Caco-2 (cell line): ENCODE data around the gene SH3GL2. TPM values are rescaled to one million over a fixed set of nuclear protein-coding genes. Genes with fewer than 3 reads are reported as not detected.

Source experiments
- BruUV-seq: library from RNA; stranded (reverse); fragments of 400-500 nt; replicated peaks from 2 replicates; lab custom pipeline; 2021; lab: Mats Ljungman, UMichigan
- CTCF ChIA-PET: fragments of 300-600 bp; sonication (Branson Sonifier 250); formaldehyde crosslinking; loops from one replicate; lab custom pipeline; 2022; ENCODE audit warnings: antibody characterized with exemption; lab: Charles Lee
- POLR2A ChIA-PET: fragments of 300-600 bp; sonication (Branson Sonifier 250); formaldehyde crosslinking; loops from one replicate; lab custom pipeline; 2022; ENCODE audit warnings: antibody characterized with exemption; lab: Charles Lee
- DNase-seq, 2 experiments: peaks; one replicate each; pipeline versions ENCODE4 v3.0.0 to v3.0.0-alpha.2; 2020 to 2022
- H3K27me3 ChIP-seq: replicated peaks from 2 replicates; pipeline ENCODE4 v1.6.0; 2011; ENCODE audit warnings: low read length; ENCODE audit not compliant: control insufficient read depth, insufficient read depth
- H3K36me3 ChIP-seq: 2 replicates; pipeline ENCODE4 v1.5.1; 2011; ENCODE audit warnings: low read length; ENCODE audit not compliant: control insufficient read depth, insufficient read depth
- H3K4me1 ChIP-seq: fragments of 250-450 bp; sonication (Bioruptor Pico); 2 replicates; pipeline ENCODE4 v1.5.1; 2020; ENCODE audit warnings: mild to moderate bottlenecking
- H3K4me3 ChIP-seq: 2 replicates; pipeline ENCODE4 v1.5.1; 2011; ENCODE audit warnings: low read depth, mild to moderate bottlenecking, control low read depth, low read length
- H3K9me3 ChIP-seq: fragments of 250-450 bp; sonication (Bioruptor Pico); 2 replicates; pipeline ENCODE4 v1.5.1; 2020; ENCODE audit warnings: mild to moderate bottlenecking, moderate library complexity
- H3K27ac Mint-ChIP-seq: one replicate; pipeline ENCODE4 v1.8.0; 2022; ENCODE audit warnings: mixed read lengths; ENCODE audit not compliant: unreplicated experiment
- H3K27me3 Mint-ChIP-seq: one replicate; pipeline ENCODE4 v1.8.0; 2022; ENCODE audit warnings: mixed read lengths; ENCODE audit not compliant: insufficient read depth, unreplicated experiment
- H3K36me3 Mint-ChIP-seq: one replicate; pipeline ENCODE4 v1.8.0; 2022; ENCODE audit warnings: mild to moderate bottlenecking, mixed read lengths; ENCODE audit not compliant: insufficient read depth, unreplicated experiment
- H3K4me1 Mint-ChIP-seq: one replicate; pipeline ENCODE4 v1.8.0; 2022; ENCODE audit warnings: low read depth, mixed read lengths; ENCODE audit not compliant: unreplicated experiment
- H3K4me3 Mint-ChIP-seq: one replicate; pipeline ENCODE4 v1.8.0; 2022; ENCODE audit warnings: mild to moderate bottlenecking, moderate library complexity, mixed read lengths; ENCODE audit not compliant: unreplicated experiment
- H3K9me3 Mint-ChIP-seq: one replicate; pipeline ENCODE4 v1.8.0; 2022; ENCODE audit warnings: mixed read lengths; ENCODE audit not compliant: unreplicated experiment
- intact Hi-C: fragments of 100-400 bp; cut with micrococcal nuclease; formaldehyde crosslinking; loops from one replicate; pipeline ENCODE4 v1.10.0; 2022; ENCODE audit not compliant: unreplicated experiment
- total RNA-seq: library from RNA; stranded (reverse); gene quantifications from 2 replicates; pipeline ENCODE4 v1.2.3, GENCODE V29; 2022
- TF ChIP-seq, protein P1 (sequence below), 2 experiments: fragments of 200-600 bp in 1 of 2; IDR thresholded peaks; 1 replicate in 1 of 2; 2 replicates in 1 of 2; pipeline versions ENCODE4 v1.5.1 to v1.8.0; 2011 to 2022; ENCODE audit warnings: antibody characterized with exemption in 1 of 2, control low read depth in 1 of 2, inconsistent platforms in 1 of 2, low read depth in 1 of 2, low read length in 1 of 2, mild to moderate bottlenecking in 1 of 2, moderate library complexity in 1 of 2; ENCODE audit not compliant: insufficient read depth in 1 of 2, severe bottlenecking in 1 of 2, unreplicated experiment in 1 of 2

SH3GL2 gene
- total RNA-seq, 1 experiment from 2014 or later = not detected

GRCh38 chr9:17706347-17706746, 127.5 kb downstream of the SH3GL2 start:
- no peak overlapping the region for H3K4me3 ChIP-seq
- BruUV-seq = no TSS peak
- H3K9me3 Mint-ChIP-seq = no peaks in the 10 kb centered on the region
- DNase-seq = no peak
- H3K36me3 Mint-ChIP-seq = no peaks in the 10 kb centered on the region
- ChIA-PET CTCF (no interaction called here), POLR2A (no interaction called here)
- no peak overlapping the region for H3K4me3 Mint-ChIP-seq
- no peaks in the 10 kb centered on the region for H3K27me3 Mint-ChIP-seq
- H3K4me1 ChIP-seq = no peaks in the 10 kb centered on the region
- H3K9me3 ChIP-seq = no peaks in the 10 kb centered on the region
- H3K27me3 ChIP-seq = no peaks in the 10 kb centered on the region
- TF ChIP-seq, protein P1, sequence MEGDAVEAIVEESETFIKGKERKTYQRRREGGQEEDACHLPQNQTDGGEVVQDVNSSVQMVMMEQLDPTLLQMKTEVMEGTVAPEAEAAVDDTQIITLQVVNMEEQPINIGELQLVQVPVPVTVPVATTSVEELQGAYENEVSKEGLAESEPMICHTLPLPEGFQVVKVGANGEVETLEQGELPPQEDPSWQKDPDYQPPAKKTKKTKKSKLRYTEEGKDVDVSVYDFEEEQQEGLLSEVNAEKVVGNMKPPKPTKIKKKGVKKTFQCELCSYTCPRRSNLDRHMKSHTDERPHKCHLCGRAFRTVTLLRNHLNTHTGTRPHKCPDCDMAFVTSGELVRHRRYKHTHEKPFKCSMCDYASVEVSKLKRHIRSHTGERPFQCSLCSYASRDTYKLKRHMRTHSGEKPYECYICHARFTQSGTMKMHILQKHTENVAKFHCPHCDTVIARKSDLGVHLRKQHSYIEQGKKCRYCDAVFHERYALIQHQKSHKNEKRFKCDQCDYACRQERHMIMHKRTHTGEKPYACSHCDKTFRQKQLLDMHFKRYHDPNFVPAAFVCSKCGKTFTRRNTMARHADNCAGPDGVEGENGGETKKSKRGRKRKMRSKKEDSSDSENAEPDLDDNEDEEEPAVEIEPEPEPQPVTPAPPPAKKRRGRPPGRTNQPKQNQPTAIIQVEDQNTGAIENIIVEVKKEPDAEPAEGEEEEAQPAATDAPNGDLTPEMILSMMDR (IDR thresholded peaks at IDR 0.05; ENCODE audit: insufficient read depth in 1 of 2, low read depth in 1 of 2, low read length in 1 of 2, severe bottlenecking in 1 of 2, unreplicated experiment in 1 of 2) = no peak
- intact Hi-C loops = no loop called here
- H3K36me3 ChIP-seq = no peaks in the 10 kb centered on the region
- no peaks in the 10 kb centered on the region for H3K4me1 Mint-ChIP-seq
- no peak overlapping the region for H3K27ac Mint-ChIP-seq

DNA sequence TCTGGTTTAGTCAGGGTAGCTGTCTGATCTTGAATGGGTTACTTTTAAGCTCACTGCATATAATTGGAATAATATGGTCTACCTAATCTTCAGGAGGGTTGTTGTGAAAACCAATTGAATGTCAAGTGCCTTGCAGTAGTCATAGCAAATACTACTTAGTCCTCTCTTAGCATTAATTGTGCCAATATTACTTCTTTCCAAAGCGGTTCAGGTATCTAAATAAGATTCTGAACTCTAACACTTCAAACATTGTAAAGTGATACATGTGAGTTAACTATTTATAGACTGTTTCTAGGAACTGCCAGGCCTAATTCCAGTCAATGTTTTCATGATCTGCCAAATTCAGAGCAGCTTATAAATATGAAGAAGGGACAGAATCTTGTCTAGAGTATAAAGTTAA, 140.2 kb downstream of the SH3GL2 start:
- ChIA-PET POLR2A (no interaction called here), CTCF (no interaction called here)
- Mint-ChIP-seq H3K9me3 (peaks cover 9% of the 10 kb centered on the region), H3K27ac (no peak overlapping the region), H3K36me3 (no peaks in the 10 kb centered on the region), H3K4me1 (no peaks in the 10 kb centered on the region), H3K4me3 (no peak overlapping the region), H3K27me3 (no peaks in the 10 kb centered on the region)
- intact Hi-C loops = no loop called here
- TF ChIP-seq, protein P1 (IDR thresholded peaks at IDR 0.05; ENCODE audit: insufficient read depth in 1 of 2, low read depth in 1 of 2, low read length in 1 of 2, severe bottlenecking in 1 of 2, unreplicated experiment in 1 of 2) = no peak
- no peak for DNase-seq
- Histone ChIP-seq H3K9me3 (no peaks in the 10 kb centered on the region), H3K27me3 (no peaks in the 10 kb centered on the region), H3K4me3 (no peak overlapping the region), H3K36me3 (no peaks in the 10 kb centered on the region), H3K4me1 (no peaks in the 10 kb centered on the region)
- no TSS peak for BruUV-seq

- H3K4me1 Mint-ChIP-seq = no peaks in the 10 kb centered on the region
- BruUV-seq = no TSS peak
Measured at GRCh38 chr9:17721954-17722353, 143.1 kb downstream of the SH3GL2 start.

More at GRCh38 chr9:17721954-17722353, 143.1 kb downstream of the SH3GL2 start:
- H3K36me3 ChIP-seq = no peaks in the 10 kb centered on the region
- Mint-ChIP-seq H3K9me3 (peaks cover 26% of the 10 kb centered on the region), H3K27me3 (no peaks in the 10 kb centered on the region), H3K36me3 (no peaks in the 10 kb centered on the region), H3K27ac (no peak overlapping the region), H3K4me3 (no peak overlapping the region)
- no peaks in the 10 kb centered on the region for H3K9me3 ChIP-seq
- ChIA-PET POLR2A (no interaction called here), CTCF (no interaction called here)
- DNase-seq = no peak
- no peaks in the 10 kb centered on the region for H3K27me3 ChIP-seq
- H3K4me3 ChIP-seq = no peak overlapping the region
- no peaks in the 10 kb centered on the region for H3K4me1 ChIP-seq
- intact Hi-C loops = no loop called here
- TF ChIP-seq, protein P1 (IDR thresholded peaks at IDR 0.05; ENCODE audit: insufficient read depth in 1 of 2, low read depth in 1 of 2, low read length in 1 of 2, severe bottlenecking in 1 of 2, unreplicated experiment in 1 of 2) = no peak
